Naive B cell (primary cell): ENCODE results near the gene TUBB4A. TPM values are rescaled to one million over a fixed set of nuclear protein-coding genes. Genes with fewer than 3 reads are reported as not detected.

Experiments used
- ATAC-seq, 2 donors: fragments of 150-1000 bp; cut with Tn5 transposase; 2 replicates each; pipeline ENCODE4 v1.10.0; 2021; ENCODE audit warnings: low read depth in 2 of 2, mild to moderate bottlenecking in 2 of 2, moderate library complexity in 2 of 2
- DNase-seq: peaks from one replicate; pipeline ENCODE4 v3.0.0; 2022
- H3K27ac Mint-ChIP-seq, 6 donors: one replicate each; pipeline ENCODE4 v1.8.0; 2020 to 2022; ENCODE audit warnings: mild to moderate bottlenecking in 6 of 6, mixed read lengths in 6 of 6, moderate library complexity in 5 of 6, inconsistent platforms in 2 of 6
- H3K27me3 Mint-ChIP-seq, 3 donors: one replicate each; pipeline ENCODE4 v1.8.0; 2021 to 2022; ENCODE audit warnings: mixed read lengths in 3 of 3, mild to moderate bottlenecking in 1 of 3
- H3K36me3 Mint-ChIP-seq, 2 donors: one replicate each; pipeline ENCODE4 v1.8.0; 2020 to 2022; ENCODE audit warnings: mixed read lengths in 2 of 2, inconsistent platforms in 1 of 2, mild to moderate bottlenecking in 1 of 2
- H3K4me1 Mint-ChIP-seq, 3 donors: one replicate each; pipeline ENCODE4 v1.8.0; 2020 to 2022; ENCODE audit warnings: mixed read lengths in 3 of 3, inconsistent platforms in 1 of 3, mild to moderate bottlenecking in 1 of 3, moderate library complexity in 1 of 3
- H3K4me3 Mint-ChIP-seq, 8 donors: one replicate each; pipeline ENCODE4 v1.8.0; 2020 to 2022; ENCODE audit warnings: mild to moderate bottlenecking in 8 of 8, mixed read lengths in 8 of 8, moderate library complexity in 8 of 8, inconsistent platforms in 2 of 8
- H3K9me3 Mint-ChIP-seq, 7 donors: one replicate each; pipeline ENCODE4 v1.8.0; 2020 to 2022; ENCODE audit warnings: mixed read lengths in 7 of 7, mild to moderate bottlenecking in 5 of 7, inconsistent platforms in 2 of 7, moderate library complexity in 1 of 7
- polyA plus RNA-seq, 6 donors: library from polyadenylated mRNA; unstranded; fragments of 300-500 nt; fragmentation: Illumina TruSeq; gene quantifications; one replicate each; pipeline ENCODE4 v1.2.3, GENCODE V29; 2021; ENCODE audit warnings: low read depth in 6 of 6

The TUBB4A gene
- polyA plus RNA-seq, 6 donors from 2014 or later: 0.89 to 5.9 (median 2.3) TPM

GRCh38 chr19:6481541-6482342 is 20.4 kb downstream of the TUBB4A start, which contains the start of gene DENND1C:
TSS of gene DENND1C (minus strand) at chr19:6481787. CDS start at chr19:6481695, 92 bp downstream.
- H3K27ac Mint-ChIP-seq: peak within 1 kb of the TSS; percentile 98 to 99 (median 98)
- H3K27me3 Mint-ChIP-seq: no peaks in the 10 kb centered on the region
- peaks cover 25 to 29% (median 27%) of the 10 kb centered on the region in 3 donors for H3K4me1 Mint-ChIP-seq
- H3K4me3 Mint-ChIP-seq: peak within 1 kb of the TSS; percentile 78 to 99 (median 96)
- H3K36me3 Mint-ChIP-seq: no peaks in the 10 kb centered on the region
- peak; percentile 98 to 99 for ATAC-seq
- no peaks in the 10 kb centered on the region for H3K9me3 Mint-ChIP-seq
- DNase-seq: peak; percentile 69

DNA sequence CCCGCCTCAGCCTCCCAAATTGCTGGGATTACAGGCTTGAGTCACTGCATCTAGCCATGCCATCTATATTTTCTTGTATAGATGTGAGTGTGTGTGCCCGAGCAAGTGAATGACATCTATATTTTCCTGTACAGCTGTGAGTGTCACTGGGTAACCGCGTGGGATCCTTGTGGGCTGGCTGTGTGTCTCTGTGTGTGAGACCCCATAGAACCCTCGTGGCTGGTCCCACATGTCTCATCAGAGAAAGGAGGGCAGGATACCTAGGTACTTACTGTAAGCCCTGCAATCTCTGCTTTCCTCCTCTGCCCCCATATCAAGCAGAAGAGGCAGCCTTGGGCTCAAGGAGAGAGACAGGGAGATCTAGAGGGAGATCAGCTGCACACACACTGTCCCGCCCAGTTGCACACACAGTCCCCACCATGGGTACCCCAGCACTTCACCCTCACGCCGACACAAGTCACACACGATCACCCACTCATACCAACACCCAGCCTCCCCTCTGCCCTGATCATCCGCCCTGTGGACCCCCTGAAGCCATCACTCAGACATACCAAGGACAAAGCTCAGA is 21.2 kb downstream of the TUBB4A start:
- peak; percentile 4 to 5 for ATAC-seq
- Mint-ChIP-seq H3K9me3 (no peaks in the 10 kb centered on the region), H3K36me3 (no peaks in the 10 kb centered on the region)

DNA sequence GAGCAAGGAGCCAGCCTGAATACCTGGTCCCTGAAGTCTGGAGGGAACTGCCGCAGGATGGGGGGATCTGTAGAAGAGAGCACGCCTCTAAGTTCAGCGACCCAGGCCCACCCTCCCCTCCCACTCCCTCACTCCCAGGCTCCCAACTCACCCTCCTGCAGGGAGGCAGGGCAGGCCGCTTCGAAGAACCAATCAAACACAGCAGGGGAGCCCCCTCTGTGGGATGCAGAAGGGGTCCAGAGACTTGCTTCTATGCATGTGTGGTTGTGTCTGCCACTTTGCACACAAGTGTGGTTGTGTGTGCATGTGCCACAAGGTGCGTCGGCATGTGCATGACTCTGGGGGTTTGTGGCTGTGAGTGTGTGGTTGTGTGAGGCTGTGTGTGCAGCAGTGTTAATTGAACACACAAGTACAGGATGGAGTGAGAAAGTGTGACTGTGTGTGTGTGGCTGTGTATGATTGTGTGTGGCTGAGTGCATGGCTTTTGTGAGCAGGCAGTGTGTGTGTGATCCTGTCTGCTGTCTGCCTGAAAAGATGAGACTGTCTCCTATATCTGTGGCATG is 22.2 kb downstream of the TUBB4A start:
- Mint-ChIP-seq H3K27me3 (no peaks in the 10 kb centered on the region), H3K9me3 (no peaks in the 10 kb centered on the region), H3K36me3 (no peaks in the 10 kb centered on the region), H3K4me1 (peaks cover 25 to 29% (median 27%) of the 10 kb centered on the region in 3 donors), H3K27ac (peak overlapping the region in 3 of 6 donors; percentile 70 to 98 (median 98)), H3K4me3 (peak overlapping the region; percentile 56 to 99 (median 95))
- ATAC-seq (no peak), DNase-seq (no peak)

More for the DNA sequence above, 21.2 kb downstream of the TUBB4A start:
- H3K4me3 Mint-ChIP-seq: peak overlapping the region; percentile 78 to 99 (median 96)
- H3K27ac Mint-ChIP-seq: peak overlapping the region; percentile 98 to 99 (median 98)
- DNase-seq: no peak
- H3K4me1 Mint-ChIP-seq: peaks cover 25 to 29% (median 27%) of the 10 kb centered on the region in 3 donors
- no peaks in the 10 kb centered on the region for H3K27me3 Mint-ChIP-seq

GRCh38 chr19:6478815-6479214 is 23.3 kb downstream of the TUBB4A start:
- peaks cover 25 to 29% (median 27%) of the 10 kb centered on the region in 3 donors for H3K4me1 Mint-ChIP-seq
- no peak overlapping the region for H3K27ac Mint-ChIP-seq
- H3K4me3 Mint-ChIP-seq: no peak overlapping the region
- H3K9me3 Mint-ChIP-seq: no peaks in the 10 kb centered on the region
- no peaks in the 10 kb centered on the region for H3K36me3 Mint-ChIP-seq
- DNase-seq: no peak
- no peak for ATAC-seq
- no peaks in the 10 kb centered on the region for H3K27me3 Mint-ChIP-seq

DNA sequence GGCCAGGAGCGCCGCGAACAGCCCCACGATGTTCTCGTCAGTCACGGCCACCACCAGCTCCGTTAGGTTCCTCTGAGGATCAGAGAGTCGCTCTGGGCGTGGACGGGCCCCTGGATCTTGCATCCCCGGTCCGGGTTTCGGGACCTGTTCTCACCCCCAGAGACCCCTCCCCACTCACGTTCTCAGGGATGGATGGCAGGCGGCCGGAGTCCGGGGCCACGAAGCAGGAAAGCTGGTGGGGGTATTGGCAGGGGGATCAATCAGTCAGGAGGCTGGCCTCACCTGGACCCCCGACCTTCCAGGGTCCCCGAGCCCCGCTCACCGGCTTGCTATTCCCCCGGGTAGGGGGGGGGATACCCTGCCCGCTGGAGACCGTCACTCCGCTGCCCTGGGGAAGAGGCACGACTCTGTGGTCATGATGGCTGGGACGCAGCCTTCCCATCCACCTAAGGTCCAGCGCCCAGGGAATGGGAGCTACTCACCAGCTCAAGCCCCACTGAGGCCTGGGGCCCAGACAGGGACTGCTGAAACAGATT is 25.1 kb downstream of the TUBB4A start:
- Mint-ChIP-seq H3K36me3 (no peaks in the 10 kb centered on the region), H3K4me1 (peaks cover 20 to 23% (median 22%) of the 10 kb centered on the region in 3 donors), H3K9me3 (no peaks in the 10 kb centered on the region), H3K27me3 (no peaks in the 10 kb centered on the region), H3K4me3 (no peak overlapping the region), H3K27ac (peak overlapping the region in 1 of 6 donors; percentile 63)
- DNase-seq (no peak), ATAC-seq (no peak)

GRCh38 chr19:6476155-6476895 is 25.8 kb downstream of the TUBB4A start:
- Mint-ChIP-seq H3K27me3 (no peaks in the 10 kb centered on the region), H3K36me3 (no peaks in the 10 kb centered on the region), H3K27ac (peak overlapping the region in 2 of 6 donors; percentile 15 to 76)

DNA sequence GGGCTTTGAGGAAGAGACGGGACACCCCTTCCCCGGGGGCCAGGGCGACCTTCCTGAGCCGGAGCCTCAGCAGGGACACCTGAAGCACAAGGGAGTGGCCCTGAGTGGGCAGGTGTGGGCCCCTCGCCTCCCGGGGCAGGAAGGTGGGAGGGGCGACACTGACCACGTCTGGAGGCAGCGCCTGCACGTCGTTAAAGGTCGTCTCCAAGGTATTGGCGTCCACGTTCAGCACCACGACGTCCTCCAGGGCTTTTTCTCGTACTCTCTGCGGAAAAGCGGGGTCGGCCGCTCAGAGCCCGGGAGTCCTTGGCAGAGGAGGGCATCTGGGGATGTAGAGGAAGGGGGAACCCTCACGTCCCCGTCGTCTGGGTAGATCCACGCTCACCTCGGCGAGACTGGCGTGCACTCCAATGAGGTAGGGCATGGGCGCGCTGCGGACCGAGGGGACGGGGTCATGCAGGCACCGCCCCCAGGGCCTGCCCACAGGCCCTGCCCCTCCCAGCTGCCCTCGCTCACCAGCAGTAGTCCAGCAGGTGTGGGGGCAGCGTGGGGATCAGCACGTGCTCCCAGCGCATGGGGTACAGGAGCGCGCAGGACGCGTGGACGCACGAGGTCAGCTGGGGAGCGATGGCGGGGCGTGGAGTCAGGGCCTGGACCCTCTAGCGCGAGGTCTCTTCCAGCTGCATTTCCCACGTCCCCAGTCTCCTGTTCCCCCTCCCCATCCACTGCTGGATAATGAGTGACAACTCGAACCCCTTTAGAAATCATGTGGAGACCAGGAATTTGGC is 26.6 kb downstream of the TUBB4A start:
- no peak overlapping the region for H3K27ac Mint-ChIP-seq
- ATAC-seq: no peak
- H3K36me3 Mint-ChIP-seq: no peaks in the 10 kb centered on the region
- H3K4me3 Mint-ChIP-seq: peak overlapping the region in 1 of 8 donors; percentile 42
- H3K4me1 Mint-ChIP-seq: peaks cover 7 to 9% (median 8%) of the 10 kb centered on the region in 3 donors
- no peak for DNase-seq
- H3K9me3 Mint-ChIP-seq: no peaks in the 10 kb centered on the region
- no peaks in the 10 kb centered on the region for H3K27me3 Mint-ChIP-seq

More at GRCh38 chr19:6476155-6476895, 25.8 kb downstream of the TUBB4A start:
- ATAC-seq (peak; percentile 85 to 89), DNase-seq (peak; percentile 40)
- peaks cover 15 to 17% (median 16%) of the 10 kb centered on the region in 3 donors for H3K4me1 Mint-ChIP-seq
- no peaks in the 10 kb centered on the region for H3K9me3 Mint-ChIP-seq
- peak overlapping the region in 1 of 8 donors; percentile 51 for H3K4me3 Mint-ChIP-seq

DNA sequence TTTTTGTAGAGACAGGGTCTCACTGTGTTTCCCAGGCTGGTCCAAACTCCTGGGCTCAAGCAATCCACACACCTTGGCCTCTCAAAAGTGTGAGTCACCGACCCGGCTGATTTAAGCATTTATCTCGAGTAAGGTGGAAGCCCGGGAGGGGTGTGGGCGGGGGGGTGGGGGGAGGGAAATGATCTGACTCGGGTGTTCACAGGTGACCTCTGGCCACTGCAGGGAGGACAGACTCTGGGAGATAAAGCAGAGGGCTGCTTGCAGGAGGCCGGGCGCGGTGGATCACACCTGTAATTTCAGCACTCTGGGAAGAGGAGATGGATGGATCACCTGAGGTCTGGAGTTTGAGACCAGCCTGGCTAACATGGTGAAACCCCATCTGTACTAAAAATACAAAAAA is 28.5 kb downstream of the TUBB4A start:
- ATAC-seq (no peak), DNase-seq (no peak)
- Mint-ChIP-seq H3K27ac (no peak overlapping the region), H3K4me1 (peaks cover 0 to 2% (median 0%) of the 10 kb centered on the region in 3 donors), H3K36me3 (peaks cover 0 to 8% of the 10 kb centered on the region in 2 donors), H3K4me3 (no peak overlapping the region), H3K9me3 (no peaks in the 10 kb centered on the region), H3K27me3 (no peaks in the 10 kb centered on the region)

- DNase-seq (no peak), ATAC-seq (no peak)
- Mint-ChIP-seq H3K4me3 (no peak overlapping the region), H3K36me3 (peaks cover 0 to 16% of the 10 kb centered on the region in 2 donors), H3K27me3 (no peaks in the 10 kb centered on the region), H3K27ac (peak overlapping the region in 1 of 6 donors; percentile 52), H3K4me1 (peaks cover 0 to 2% (median 0%) of the 10 kb centered on the region in 3 donors), H3K9me3 (no peaks in the 10 kb centered on the region)
These were observed 29.4 kb downstream of the TUBB4A start for GRCh38 chr19:6472713-6473112.

- Mint-ChIP-seq H3K27me3 (no peaks in the 10 kb centered on the region), H3K27ac (peak overlapping the region in 1 of 6 donors; percentile 67), H3K9me3 (no peaks in the 10 kb centered on the region), H3K36me3 (peaks cover 0 to 16% of the 10 kb centered on the region in 2 donors), H3K4me3 (no peak overlapping the region), H3K4me1 (peaks cover 0 to 5% (median 5%) of the 10 kb centered on the region in 3 donors)
- ATAC-seq: no peak
- DNase-seq: no peak
These were observed 31.0 kb downstream of the TUBB4A start for GRCh38 chr19:6471076-6471475.

GRCh38 chr19:6470173-6470572 is 31.9 kb downstream of the TUBB4A start:
- H3K36me3 Mint-ChIP-seq: peaks cover 0 to 16% of the 10 kb centered on the region in 2 donors
- peaks cover 5 to 7% (median 6%) of the 10 kb centered on the region in 3 donors for H3K4me1 Mint-ChIP-seq
- no peaks in the 10 kb centered on the region for H3K9me3 Mint-ChIP-seq
- ATAC-seq (no peak), DNase-seq (no peak)
- H3K27ac Mint-ChIP-seq: no peak overlapping the region
- peaks cover 0 to 4% (median 0%) of the 10 kb centered on the region in 3 donors for H3K27me3 Mint-ChIP-seq
- H3K4me3 Mint-ChIP-seq: no peak overlapping the region

GRCh38 chr19:6467384-6467783 is 34.7 kb downstream of the TUBB4A start:
- DNase-seq: no peak
- no peaks in the 10 kb centered on the region for H3K9me3 Mint-ChIP-seq
- H3K36me3 Mint-ChIP-seq: peaks cover 0 to 16% of the 10 kb centered on the region in 2 donors
- H3K27me3 Mint-ChIP-seq: peaks cover 0 to 13% (median 12%) of the 10 kb centered on the region in 3 donors
- H3K4me1 Mint-ChIP-seq: peaks cover 11 to 17% (median 16%) of the 10 kb centered on the region in 3 donors
- no peak overlapping the region for H3K4me3 Mint-ChIP-seq
- H3K27ac Mint-ChIP-seq: peak overlapping the region in 4 of 6 donors; percentile 17 to 84 (median 62)
- ATAC-seq: no peak
